Neutrophil (primary cell): ENCODE data around the gene MEF2A.

Experiments
- H3K27ac ChIP-seq: fragments of 200-600 bp; sonication (generic); 2 replicates; pipeline ENCODE4 v1.5.1; 2016; ENCODE audit warnings: mild to moderate bottlenecking, moderate library complexity
- H3K27me3 ChIP-seq: fragments of 200-600 bp; sonication (generic); 2 replicates; pipeline ENCODE4 v1.6.0; 2016; ENCODE audit warnings: mild to moderate bottlenecking
- H3K36me3 ChIP-seq: fragments of 200-600 bp; sonication (generic); 2 replicates; pipeline ENCODE4 v1.5.1; 2017
- H3K4me1 ChIP-seq, 2 experiments: fragments of 200-600 bp in 1 of 2; sonication (generic) in 1 of 2; 1 replicate in 1 of 2; 2 replicates in 1 of 2; pipeline versions ENCODE4 v1.5.1 to v1.6.1; 2013 to 2016; ENCODE audit warnings: low read depth in 1 of 2, low read length in 1 of 2, mild to moderate bottlenecking in 1 of 2, moderate library complexity in 1 of 2; ENCODE audit not compliant: control insufficient read depth in 1 of 2, insufficient read depth in 1 of 2
- H3K4me3 ChIP-seq, 2 experiments: fragments of 200-600 bp in 1 of 2; sonication (generic) in 1 of 2; 1 replicate in 1 of 2; 2 replicates in 1 of 2; pipeline ENCODE4 v1.5.1; 2013 to 2016; ENCODE audit warnings: low read depth in 1 of 2, low read length in 1 of 2, mild to moderate bottlenecking in 1 of 2, moderate library complexity in 1 of 2
- H3K9me3 ChIP-seq: fragments of 200-600 bp; sonication (generic); 2 replicates; pipeline ENCODE4 v1.5.1; 2016
- CTCF ChIP-seq: fragments of 200-600 bp; sonication (generic); IDR thresholded peaks from 2 replicates; pipeline ENCODE4 v1.5.1; 2016; ENCODE audit warnings: antibody characterized with exemption

Gene MEF2A

GRCh38 chr15:99562238-99562637 lies 3.5 kb upstream of the MEF2A start:
- H3K9me3 ChIP-seq = no peaks in the 10 kb centered on the region
- H3K27me3 ChIP-seq = peaks cover 19% of the 10 kb centered on the region
- no peak overlapping the region for H3K27ac ChIP-seq
- no peak overlapping the region for H3K4me3 ChIP-seq
- H3K4me1 ChIP-seq = peaks cover 16 to 21% of the 10 kb centered on the region in 2 experiments
- no peaks in the 10 kb centered on the region for H3K36me3 ChIP-seq
- TF ChIP-seq CTCF = no peak

- Histone ChIP-seq H3K4me3 (peak overlapping the region; percentile 74 to 84), H3K27ac (peak overlapping the region; percentile 95), H3K36me3 (no peaks in the 10 kb centered on the region), H3K9me3 (no peaks in the 10 kb centered on the region), H3K4me1 (peaks cover 29 to 35% of the 10 kb centered on the region in 2 experiments), H3K27me3 (peaks cover 10% of the 10 kb centered on the region)
- no peak for TF ChIP-seq CTCF
These were observed 1.3 kb upstream of the MEF2A start for GRCh38 chr15:99564221-99565048.

- H3K27ac ChIP-seq = peak overlapping the region; percentile 95
These were observed 810 bp upstream of the MEF2A start for GRCh38 chr15:99565049-99565298.

GRCh38 chr15:99566157-99566897 lies 543 bp downstream of the MEF2A start:
- peaks cover 29 to 35% of the 10 kb centered on the region in 2 experiments for H3K4me1 ChIP-seq
- H3K27ac ChIP-seq = peak overlapping the region; percentile 95
- H3K27me3 ChIP-seq = peaks cover 10% of the 10 kb centered on the region
- H3K4me3 ChIP-seq = peak overlapping the region; percentile 84 to 97
- no peaks in the 10 kb centered on the region for H3K36me3 ChIP-seq
- H3K9me3 ChIP-seq = no peaks in the 10 kb centered on the region
- TF ChIP-seq CTCF = no peak

More at GRCh38 chr15:99565049-99565298, 810 bp upstream of the MEF2A start:
- Histone ChIP-seq H3K27me3 (peaks cover 10% of the 10 kb centered on the region), H3K36me3 (no peaks in the 10 kb centered on the region), H3K9me3 (no peaks in the 10 kb centered on the region), H3K4me1 (peaks cover 29 to 35% of the 10 kb centered on the region in 2 experiments), H3K4me3 (peak overlapping the region; percentile 74 to 84)
- TF ChIP-seq CTCF = no peak

GRCh38 chr15:99568625-99569352 lies 3.0 kb downstream of the MEF2A start:
- peak overlapping the region; percentile 6 for H3K27ac ChIP-seq
- TF ChIP-seq CTCF = no peak
- H3K27me3 ChIP-seq = no peaks in the 10 kb centered on the region
- H3K36me3 ChIP-seq = no peaks in the 10 kb centered on the region
- H3K9me3 ChIP-seq = no peaks in the 10 kb centered on the region
- no peak overlapping the region for H3K4me3 ChIP-seq
- H3K4me1 ChIP-seq = peaks cover 29 to 33% of the 10 kb centered on the region in 2 experiments
